GM21576 (cell line): ENCODE data around the gene SP6.

Experiments
- ATAC-seq: cut with Tn5 transposase; IDR thresholded peaks from one replicate; pipeline ENCODE4 v1.9.1; 2021; ENCODE audit warnings: mild to moderate bottlenecking, moderate library complexity; ENCODE audit not compliant: unreplicated experiment

The SP6 gene

DNA sequence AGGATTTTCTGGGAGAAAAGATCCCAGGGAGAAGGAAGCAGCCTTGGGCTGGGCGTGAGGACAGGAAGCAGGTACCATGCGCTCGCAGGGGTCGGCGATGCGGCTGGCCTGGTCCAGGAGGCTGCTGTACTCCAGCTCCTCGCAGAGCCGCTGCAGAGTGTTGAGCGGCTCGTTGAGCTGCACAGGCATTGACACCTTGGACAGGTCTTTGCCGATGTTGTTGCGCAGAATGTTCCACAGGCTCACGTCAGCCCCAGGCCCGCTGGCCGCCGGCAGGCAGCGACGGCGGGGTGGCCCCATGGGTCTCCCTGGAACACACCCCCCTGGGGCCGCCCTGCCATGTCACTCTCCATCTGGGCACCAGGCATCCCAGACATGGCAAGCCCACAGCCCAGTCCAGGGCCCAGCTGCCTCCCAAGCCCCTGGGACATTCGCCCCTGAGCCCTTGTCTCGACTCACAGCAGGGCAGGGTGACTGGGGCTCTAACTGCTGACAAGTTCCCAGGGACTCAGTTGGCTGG is 37.4 kb downstream of the SP6 start:
- no peak for ATAC-seq

DNA sequence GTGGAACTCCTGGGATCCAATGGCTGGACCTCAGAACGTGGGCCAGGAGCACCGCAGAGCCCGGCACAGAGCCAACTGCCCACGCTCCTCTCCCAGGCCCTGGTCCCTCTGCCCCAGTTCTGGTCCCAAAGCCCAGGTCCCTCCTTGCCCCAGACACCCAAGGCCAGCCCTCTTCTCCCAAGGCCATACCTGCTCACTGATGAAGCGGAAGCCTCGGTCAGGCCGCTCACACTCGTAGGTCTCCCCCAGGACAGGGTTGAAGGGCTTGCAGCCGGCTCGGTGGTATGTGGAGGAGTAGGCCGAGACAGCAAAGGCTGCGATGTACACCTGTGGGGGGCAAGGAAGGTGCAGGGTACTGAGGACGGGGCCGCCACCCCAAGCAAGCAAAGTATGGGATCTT is 37.9 kb downstream of the SP6 start:
- no peak for ATAC-seq

DNA sequence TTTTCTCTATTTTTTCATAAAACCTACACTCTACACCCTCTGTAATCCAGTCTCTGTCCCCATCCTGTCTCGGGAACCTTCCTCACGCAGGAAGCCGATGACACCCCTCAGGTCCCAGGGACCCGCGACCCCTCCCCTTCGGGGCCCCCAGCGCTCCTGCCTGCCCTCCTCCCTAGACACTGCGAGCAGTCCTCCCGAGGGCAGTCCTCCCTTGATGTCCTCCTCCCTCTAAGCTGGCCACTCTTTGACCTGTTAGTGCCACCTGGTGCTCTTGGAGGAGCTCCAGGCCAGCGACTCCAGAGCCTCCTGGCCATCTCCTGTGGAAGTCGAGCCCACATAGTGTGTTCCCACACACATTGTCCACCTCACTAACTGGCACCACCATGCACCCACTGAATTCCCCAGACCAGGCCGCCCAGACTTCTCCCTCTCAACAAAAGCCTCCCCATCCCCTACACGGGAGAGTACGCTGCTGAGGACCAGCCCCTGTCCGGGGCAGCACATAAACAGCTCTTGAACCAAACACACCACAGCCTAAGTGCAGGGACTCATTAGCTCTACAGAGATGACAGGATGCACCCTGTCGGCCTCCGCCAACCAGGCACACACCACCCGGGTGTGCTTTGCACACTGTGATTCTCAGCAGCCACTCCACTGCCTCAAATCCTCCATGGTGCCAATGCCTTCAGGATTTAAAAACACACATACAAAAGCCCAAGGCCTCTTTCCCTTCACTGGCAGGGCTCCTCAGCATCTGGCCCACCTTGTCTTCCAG is 38.6 kb downstream of the SP6 start:
- no peak for ATAC-seq

DNA sequence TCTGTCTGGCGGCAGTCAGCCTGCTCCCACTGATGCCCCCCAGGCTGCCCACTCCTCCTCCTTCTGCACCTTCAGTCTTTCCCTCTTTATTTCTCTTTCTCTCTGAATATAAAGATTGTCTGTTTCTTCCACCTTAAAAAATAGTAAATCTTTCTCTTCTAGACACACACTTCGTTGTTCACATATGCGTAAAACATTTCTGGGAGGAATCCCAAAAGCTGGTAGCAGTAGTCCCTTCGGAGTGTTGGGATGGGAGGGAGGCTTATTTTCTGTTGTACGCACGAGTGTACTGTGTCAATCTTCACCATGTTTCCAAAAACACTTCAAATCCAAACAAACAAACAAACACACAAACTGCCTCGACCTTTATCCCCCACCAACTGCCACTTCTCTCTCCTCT is 39.3 kb downstream of the SP6 start:
- no peak for ATAC-seq

DNA sequence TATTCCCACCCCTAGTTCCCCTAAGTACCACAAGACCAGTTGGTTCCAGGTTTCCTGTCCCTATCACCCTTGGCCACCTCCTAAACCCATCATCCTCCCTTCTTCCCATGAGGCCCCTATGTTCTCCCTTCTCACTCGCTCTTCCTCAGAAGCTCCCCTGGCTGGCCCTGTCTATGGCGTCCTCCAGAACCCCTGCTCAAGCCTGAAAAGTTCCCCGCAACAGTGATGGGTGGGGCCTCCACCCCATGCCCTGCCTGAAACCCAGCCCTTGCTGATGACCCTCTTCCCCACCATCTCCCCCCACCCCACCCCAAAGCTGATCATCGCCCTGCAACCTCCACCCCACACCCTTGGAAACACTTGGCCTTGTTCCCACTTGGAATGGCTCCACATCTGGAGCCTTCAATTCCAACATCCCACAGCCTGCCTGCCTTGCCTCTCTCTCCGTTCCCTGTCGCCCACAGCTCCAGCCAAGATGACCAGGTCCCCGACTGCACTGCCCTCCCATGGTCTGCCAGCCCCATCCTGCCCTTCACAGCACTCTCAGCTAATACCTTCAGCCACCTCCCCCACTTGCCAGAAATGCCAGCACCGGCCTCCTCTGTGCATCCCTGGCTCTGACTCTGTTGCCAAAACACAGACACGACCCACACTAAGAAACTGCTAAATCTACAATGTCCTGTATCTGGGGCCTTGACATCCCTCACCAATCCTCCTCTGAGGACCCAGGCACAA is 39.9 kb downstream of the SP6 start:
- ATAC-seq = no peak

DNA sequence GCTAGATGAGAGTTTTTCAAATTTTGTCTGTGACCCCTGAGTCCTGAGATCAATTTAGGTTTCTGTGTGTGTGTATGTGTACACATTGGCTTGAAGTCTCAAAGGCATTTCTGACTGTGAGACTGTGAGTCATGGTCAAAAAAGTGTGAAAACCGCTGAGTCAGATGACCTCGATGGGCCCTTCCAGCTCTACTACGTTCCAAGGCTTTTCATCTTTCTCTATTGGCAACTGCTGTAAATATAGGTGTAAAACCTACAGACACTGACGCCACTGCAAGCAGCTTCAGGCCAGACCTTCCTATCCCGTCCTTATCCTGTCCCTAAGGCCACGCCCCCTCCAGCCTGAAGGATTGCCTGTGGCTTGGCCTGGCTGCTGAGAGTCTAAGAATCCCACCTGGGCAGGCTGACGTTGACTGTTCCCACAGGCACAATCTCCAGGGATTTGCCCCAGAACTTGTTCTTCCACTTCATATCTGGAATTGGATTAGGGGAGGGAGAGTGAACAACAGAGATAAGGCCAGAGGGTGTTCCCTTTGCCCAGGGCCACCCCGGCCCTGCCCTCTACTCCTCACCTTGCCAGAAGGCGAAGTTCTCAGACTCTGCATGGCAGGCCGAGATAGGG is 40.7 kb downstream of the SP6 start:
- no peak for ATAC-seq

DNA sequence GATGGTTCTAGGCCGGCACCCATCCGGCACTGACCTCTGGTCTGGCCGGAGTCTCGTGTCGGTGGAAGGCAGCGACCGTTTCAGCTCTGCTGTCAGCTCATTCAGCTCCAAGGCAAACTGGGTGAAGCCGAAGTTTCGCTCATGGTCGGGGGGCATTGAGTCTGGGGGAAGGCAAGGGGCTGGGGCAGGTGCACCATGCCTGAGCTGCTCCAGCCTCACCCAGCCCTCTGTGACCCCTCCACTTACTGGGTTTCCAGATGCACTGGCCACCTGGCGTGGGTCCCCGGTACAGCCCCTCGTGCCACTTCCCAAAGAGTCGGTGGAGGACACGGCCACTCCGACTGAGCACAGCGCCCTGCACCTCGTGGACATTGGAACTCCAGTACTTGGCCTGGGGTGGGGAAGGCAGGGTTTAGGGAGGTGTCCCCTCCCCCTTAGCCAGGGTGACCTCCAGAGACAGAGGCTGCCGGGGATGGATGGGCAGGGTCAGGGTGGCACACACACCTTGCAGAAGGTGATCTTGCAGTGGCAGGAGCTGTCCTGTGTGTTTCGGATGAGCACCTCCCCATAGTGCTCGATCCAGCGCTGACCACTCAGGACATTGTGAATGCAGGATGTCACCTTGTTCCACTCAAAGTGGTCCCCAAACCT is 42.0 kb downstream of the SP6 start:
- no peak for ATAC-seq

DNA sequence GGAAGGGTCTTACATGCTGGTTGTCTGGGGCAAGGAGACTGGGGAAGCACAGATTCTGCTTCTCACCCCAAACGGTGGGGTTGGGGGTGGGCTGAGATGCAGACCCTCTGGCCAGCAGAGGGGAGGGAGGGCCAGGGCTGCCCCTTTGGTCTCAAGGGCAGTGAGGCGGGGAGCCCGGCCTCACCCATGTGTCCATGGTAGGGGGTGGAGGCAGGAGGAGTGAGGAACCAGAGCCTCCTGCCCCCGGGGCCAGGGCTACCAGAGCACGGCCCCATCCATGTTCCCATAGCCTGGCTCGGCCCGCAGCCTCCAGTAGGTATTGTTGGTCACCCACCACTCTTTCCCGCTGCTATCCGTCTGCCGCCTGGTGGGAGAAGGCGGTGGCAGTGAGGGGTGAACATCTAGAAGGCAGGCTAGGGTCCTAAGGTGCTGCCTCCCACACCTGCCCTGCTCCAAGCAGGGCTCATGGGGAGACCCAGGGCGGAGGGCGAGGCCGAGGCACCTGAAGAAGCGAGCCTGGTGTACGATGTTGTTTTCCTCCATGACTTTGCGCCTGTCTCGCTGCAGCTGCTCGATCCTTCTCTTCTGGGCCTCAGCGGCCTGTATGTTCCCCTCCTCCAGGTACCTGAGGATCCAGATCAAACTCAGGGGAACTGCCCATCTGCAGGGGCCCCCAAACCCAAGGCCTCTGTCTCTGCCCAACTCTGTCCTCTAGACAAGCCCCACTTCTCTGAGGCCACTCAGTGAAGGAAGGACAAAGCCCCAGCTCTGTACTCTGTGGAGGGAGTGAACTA is 42.7 kb downstream of the SP6 start:
- ATAC-seq = no peak

DNA sequence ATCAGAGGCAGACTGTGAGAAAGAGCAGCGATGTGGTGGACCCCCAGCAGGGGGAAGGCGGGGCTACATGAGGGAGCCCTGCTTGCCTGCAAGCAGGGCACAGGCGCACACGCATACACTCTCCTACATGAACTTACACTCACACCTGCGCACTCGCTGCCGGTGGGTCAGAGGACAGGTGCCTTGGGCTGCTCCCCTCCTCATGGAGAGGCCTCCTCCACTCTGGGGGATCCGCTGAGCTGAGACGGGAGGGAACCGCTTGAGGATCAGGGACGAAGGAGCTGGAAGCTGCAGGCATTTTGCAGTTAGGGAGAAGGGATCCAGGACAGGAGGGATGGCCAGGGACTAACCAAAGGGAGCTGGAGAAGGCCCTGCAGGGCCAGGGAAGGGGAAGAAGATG is 43.5 kb downstream of the SP6 start:
- ATAC-seq = no peak

DNA sequence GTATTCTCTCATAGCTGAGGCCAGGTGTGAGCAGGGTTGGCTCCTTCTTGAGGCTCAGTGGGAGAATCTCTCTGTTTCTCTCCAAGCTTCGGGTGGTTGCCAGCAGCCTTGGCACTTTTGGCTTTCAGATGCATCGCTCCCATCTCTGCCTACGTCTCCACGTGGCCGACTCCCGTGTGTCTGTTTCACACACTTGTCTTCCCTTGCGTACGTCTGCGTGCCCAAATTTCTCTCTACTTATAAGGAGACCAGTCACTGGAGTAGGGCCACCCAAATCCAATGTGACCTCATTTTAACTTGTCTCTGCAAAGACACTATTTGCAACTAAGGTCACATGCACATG is 44.1 kb downstream of the SP6 start:
- ATAC-seq = no peak

DNA sequence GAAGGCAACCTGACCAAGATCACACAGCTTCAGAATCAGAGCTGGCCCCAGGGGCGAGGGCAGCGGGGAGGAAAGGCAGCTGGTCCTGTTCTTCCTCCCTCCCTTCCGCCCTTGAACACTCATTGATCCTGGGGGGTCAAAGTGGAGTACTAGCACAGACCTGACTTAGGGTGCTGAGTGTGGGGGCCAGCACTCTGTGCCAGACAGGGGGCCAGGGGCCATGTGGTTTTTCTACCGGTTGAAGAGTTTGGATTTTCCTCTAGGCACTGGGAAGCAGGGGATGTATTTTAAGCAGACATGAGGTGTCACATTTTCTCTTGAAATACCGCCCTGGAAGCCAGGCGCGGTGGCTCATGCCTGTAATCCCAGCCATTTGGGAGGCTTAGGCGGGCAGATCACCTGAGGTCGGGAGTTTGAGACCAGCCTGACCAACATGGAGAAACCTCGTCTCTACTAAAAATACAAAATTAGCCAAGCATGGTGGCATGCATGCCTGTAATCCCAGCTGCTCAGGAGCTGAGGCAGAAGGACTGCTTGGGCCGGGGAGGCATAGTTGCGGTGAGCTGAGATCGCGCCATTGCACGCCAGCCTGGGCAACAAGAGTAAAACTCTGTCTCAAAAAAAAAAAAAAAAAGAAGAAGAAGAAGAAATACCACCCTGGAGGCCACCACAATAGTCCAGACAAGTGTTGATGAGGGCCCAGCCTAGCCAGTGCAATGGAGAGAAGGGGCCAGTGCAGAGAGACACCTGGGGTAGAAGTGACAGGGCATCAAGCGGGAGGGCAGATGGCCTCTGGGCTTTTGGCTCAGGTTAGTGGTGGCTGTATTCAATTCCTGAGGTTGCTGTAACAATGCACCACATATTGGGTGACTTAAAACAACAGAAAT is 44.7 kb downstream of the SP6 start:
- ATAC-seq = no peak

DNA sequence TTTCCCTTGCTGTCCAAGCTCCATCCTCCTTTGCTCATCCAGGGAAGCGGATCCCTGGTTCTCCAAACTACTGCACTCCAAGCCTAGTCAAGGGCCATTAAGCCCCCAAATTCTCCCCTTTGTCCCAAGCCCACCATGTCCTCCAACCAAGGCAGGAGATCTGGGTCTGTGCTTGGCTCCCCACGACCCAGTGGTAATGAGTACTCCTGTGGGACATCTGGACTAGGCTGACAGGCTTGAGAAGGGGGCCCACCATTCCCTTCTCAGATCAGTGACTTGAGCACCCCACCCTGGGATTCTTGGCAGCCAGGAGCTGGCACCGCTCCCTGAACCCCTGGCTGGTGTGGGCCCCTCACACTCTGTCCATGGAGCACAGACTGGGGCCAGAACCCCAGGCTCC is 46.5 kb downstream of the SP6 start:
- no peak for ATAC-seq

DNA sequence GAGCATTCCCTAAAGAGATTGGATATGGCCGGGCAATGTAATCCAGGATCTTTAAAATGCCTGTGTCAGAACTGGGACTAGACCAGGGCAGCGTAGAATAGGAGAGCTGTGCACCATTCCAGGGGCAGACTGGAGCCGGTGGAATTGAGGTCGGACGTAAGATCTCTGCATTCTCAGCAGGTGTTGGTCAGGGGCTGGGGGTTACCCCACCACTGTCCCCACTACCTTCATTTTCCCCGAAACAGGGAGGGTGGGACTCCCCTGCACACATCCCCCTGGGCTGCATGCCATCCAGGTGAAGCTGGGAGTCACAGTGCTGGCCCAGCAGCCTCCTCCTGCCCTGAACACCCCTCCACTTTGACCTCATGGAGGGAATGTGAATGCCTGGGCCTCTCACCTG is 47.2 kb downstream of the SP6 start:
- ATAC-seq = no peak

DNA sequence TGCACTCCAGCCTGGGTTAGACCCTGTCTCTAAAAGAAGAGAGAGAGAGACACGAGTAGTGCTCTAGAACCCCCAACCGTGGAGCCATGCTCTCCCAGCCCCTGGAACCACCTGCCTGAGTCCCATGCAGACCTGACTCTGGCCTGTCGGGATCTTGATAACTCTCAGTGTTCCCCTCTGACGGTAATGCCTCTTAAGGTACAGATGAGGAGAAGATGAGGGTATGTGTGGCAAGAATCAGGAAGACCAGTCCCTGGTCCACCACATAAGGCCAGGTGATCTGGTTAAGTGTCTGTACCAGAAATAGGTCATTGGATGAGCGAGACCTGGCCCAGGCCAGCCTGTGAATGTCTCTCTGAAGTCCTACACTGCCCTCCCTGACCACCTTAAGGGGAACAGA is 47.8 kb downstream of the SP6 start:
- ATAC-seq = no peak

DNA sequence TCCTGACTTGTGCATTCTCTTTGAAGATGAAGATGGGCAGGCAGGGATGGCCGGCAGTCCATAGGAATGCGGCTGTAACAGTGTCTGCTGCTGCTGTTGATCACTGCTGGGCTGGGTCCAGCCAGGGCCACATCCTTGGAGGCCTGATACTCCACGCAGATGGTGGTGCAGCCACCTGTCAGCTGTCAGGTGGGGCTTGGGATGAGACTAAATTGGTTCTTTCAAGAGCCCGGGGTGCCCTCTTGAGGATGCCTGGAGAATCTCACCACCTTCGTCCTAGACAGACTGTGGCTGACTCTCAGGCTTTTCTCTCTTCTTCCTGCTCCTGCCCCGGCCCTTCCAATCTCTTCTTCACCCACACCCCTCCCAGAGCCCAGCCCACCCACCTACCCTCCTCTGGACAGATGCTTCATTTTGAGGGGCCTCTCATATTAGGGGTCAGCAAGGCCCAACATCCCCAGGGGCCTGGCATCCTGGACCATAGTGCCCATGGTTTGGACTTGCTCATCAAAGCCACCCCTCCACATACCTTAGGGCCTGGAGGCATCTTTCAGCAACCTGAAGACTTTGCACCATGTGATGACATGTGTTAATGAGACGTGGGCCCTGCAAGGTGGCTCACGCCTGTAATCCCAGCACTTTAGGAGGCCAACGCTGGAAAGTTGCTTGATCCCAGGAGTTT is 48.5 kb downstream of the SP6 start:
- no peak for ATAC-seq

DNA sequence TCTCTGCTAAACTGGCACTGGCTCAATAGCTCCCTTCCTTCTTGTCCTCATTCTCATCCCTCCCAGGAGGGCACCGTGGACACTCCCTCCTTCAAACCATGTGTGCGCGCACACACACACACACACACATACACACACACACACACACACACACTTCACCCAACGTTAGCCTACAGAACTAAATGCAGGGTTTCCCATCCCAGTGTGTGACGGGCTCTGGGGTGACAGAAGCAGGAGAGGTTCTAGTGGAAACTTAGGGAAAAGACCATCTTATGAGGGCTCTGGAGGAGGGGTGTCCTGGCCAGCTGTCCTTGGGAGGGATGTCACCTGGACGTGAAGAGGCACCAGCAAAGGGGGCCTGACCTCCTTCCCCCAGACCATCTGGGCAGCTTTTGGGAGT is 49.1 kb downstream of the SP6 start:
- ATAC-seq = no peak

DNA sequence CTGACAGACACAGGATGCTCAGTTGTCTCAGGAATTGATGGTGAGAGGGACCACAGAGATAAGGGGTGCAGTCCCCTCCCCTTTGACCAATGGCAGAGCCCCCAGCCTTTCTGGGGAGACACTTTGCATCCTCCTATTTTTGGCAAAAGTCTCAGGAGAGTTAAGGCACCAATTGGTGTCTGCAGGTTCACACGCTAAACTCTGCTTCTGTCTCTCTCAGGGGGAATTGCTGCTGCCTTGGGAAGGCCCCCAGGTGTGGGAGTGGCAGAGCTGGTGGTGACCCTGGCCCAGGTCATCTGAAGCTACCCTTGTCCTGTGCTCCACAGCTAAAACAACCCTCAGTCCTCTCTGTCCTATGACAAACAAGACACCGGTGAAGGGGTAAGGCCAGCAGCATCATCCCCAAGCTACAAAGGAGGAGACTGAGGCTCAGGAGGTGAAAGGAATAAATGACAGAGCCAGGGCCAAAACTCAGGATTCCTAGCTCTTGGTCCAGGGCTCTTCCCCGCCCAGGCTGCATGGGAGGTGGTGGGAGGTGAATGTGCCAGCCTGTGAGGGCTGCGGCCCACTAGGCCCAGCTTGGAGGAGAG is 49.7 kb downstream of the SP6 start:
- no peak for ATAC-seq

DNA sequence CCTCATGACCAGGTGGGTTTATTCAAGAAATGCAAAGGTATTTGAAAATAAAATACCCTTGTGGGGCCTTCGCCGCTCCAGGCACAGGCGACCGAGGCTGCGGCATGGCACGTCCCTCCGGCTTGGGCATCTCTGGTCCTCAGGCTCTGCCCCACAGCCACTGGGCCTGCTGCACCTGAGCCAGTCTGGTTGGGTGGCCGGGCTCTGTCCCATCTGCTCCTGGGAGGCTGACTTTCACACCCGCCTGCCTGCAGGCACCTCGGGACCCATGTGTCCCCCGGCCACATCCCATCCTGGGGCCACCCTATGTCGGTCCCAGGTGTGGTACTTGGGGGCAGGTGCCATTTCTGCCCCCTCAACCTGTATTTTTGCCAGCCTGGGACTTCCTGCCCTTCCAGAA is 50.3 kb downstream of the SP6 start:
- ATAC-seq = no peak

DNA sequence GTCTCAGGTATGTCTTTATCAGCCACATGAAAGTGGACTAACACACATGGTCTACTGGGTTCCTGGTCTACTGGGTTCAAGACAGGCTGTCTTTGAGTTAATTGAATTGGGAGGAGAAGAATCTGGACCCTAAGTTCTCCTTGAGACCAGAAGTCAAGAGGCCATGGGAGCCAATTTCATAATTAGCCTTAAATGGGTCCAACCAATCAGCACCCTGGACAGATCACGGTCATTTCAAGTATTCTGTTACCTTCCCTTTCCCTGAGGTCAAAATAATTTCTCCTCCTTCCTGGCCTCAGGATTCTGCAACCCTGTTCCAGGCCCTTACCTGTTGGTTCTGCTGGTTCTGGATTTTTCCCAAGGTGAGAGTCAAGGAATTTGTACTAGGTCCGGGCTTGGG is 53.2 kb downstream of the SP6 start:
- ATAC-seq = no peak
